NCI-H526 treated with DMSO at 0.1 percent for 48 hours (cell line): ENCODE data around the gene CYP2W1.
"Not testable (repeated sequence)": the region's sequence is repeated elsewhere in the genome, so short reads cannot be mapped to it uniquely, and the experiment has no call there.

Experiments
- DNase-seq: peaks from one replicate; lab custom pipeline; 2025; lab: John Stamatoyannopoulos, UW

The CYP2W1 gene

GRCh38 chr7:997404-998395 is 14.7 kb downstream of the CYP2W1 start:
- no peak for DNase-seq

DNA sequence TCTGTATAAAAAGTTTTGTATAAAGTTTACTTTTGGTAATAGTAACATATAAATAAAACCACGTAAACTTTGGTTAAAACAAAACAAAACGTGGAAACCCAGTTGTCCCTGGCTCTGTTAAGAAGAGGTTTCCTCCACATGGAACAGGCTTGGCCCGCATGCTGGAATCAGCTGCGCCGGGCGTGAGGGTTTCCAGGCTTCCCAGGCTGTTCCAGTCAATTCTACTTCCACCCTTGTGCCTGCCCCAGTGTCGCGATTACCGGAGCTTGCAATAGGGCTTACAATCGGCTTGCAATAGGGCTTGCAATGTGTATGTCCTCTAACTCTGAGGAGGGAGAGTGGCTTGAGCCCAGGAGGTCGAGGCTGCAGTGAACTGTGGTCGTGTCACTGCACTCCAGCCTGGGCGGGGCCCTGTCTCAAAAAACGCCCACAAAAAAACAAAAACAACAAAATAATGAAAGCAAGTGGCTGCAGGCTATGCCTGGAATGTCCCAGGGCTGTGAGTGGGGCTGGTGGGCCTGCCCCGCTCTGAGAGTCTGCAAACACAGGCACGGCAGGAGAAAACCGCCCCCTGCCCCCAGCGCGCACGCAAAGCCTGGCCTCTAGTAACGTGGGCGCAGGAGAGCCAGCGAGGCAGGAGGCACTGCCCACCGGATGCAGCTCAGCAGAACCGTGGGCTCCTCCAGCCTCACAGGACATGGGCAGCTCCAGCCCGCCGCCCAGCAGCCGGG is 16.3 kb downstream of the CYP2W1 start:
- DNase-seq, result no peak

GRCh38 chr7:999941-1000935 is 17.3 kb downstream of the CYP2W1 start:
- no peak for DNase-seq

DNA sequence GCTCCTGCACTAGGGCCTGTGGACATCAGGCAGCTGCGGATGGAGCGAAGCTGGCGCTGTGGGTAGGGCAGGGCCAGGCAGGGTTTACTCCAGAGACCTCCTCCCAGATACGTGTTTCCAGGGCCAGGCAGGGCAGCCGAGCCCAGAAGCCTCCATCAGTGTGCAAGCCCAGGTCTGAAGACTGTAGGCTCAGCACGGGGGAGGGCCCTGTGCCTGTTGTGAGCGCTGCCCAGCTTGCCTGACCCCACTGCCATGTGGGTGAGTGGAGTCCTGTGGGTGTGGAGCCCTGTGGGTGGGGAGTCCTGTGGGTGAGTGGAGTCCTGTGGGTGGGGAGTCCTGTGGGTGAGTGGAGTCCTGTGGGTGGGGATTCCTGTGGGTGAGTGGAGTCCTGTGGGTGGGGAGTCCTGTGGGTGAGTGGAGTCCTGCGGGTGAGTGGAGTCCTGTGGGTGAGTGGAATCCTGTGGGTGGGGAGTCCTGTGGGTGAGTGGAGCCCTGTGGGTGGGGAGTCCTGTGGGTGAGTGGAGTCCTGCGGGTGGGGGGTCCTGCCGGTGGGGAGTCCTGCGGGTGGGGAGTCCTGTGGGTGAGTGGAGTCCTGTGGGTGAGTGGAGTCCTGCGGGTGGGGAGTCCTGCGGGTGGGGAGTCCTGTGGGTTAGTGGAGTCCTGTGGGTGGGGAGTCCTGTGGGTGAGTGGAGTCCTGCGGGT is 18.2 kb downstream of the CYP2W1 start:
- DNase-seq, result not testable (repeated sequence)

GRCh38 chr7:1002026-1002425 is 19.0 kb downstream of the CYP2W1 start:
- not testable (repeated sequence) for DNase-seq

- not testable (repeated sequence) for DNase-seq
Observed at GRCh38 chr7:1002445-1002844, 19.5 kb downstream of the CYP2W1 start.

DNA sequence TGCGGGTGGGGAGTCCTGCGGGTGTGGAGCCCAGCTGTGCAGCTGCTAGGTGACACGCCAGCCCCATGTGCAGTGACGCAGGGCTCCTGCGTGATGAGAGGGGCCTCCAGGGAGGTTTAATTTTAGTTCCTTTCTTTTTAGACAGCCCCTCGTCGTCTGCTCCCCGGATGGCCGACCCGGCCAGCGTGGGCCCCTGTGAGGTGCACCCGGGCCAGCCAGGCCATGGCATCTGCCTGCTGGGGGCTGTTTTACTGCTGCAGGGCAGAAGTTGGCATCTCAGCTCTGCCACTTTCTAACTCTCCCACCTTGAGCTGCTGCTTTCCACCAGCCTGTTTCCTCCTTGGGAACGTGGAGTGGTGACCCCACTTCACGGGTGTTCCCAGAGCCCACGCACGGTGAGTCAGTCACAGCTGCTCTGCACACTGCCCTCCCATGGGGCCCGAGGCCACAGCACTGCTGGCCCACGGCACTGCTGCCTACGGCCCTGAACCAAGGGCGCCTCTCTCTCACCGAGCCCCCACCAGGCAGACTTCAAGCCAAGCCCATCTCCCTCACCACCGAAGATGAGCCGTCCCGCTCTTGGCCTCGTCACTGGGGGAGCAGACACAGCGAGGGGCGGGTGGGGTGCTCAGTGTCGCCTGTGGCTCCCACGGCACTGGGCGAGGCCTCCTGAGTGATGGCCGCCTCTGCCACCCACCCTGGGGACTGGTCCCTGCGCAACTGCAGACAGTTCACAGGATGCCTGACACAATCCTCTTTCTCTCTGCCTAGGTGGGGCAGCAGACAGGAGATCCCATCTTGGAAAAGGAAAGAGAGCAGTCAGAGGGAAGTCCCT is 21.3 kb downstream of the CYP2W1 start:
- DNase-seq, result no peak

- DNase-seq, result no peak
Observed at GRCh38 chr7:1005303-1005702, 22.3 kb downstream of the CYP2W1 start.

- no peak for DNase-seq
Observed at GRCh38 chr7:1007901-1008300, 24.9 kb downstream of the CYP2W1 start.

GRCh38 chr7:1008733-1009363 is 25.9 kb downstream of the CYP2W1 start:
- DNase-seq, result no peak

DNA sequence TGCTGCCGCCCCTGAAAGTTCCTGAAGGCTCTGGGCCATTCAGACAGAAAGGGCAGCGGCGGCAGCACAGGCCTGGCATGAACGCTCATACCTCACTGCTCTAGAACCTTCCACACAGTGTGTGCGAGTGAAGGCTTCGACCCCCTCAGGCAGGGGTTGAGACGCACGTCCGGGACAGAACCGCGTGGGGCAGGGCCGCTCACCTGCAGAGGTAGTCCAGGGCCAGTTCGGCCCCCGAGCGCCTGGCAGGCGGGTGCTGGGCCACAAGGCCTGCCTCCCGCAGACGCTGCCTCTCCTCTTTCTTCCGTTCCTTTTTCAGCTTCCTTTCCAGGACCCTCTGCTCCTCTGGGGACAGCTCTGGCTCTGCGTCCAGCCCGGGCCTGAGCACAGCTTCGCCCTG is 26.8 kb downstream of the CYP2W1 start:
- DNase-seq, result no peak

DNA sequence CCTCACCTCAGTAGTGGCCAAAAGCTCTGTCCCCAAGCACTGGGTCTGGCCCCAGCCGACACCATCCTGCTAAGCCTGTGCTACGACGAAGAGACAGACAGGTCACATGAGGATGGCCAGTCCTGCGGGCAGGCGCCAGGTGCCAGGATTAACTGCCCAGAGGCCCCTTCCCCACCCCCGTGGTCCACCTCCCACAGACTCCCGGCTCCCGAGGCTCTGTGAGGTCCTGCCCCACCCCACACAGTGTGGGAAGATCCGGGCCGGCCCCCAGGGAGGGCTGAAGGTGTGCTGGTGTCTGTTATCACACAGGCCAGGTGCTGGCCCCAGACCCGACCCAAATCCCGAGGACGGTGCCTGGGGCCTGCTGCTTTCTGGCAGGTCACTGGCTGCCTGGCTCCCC is 27.2 kb downstream of the CYP2W1 start:
- no peak for DNase-seq

- DNase-seq, result no peak
Observed at GRCh38 chr7:1011297-1012003, 28.5 kb downstream of the CYP2W1 start.

DNA sequence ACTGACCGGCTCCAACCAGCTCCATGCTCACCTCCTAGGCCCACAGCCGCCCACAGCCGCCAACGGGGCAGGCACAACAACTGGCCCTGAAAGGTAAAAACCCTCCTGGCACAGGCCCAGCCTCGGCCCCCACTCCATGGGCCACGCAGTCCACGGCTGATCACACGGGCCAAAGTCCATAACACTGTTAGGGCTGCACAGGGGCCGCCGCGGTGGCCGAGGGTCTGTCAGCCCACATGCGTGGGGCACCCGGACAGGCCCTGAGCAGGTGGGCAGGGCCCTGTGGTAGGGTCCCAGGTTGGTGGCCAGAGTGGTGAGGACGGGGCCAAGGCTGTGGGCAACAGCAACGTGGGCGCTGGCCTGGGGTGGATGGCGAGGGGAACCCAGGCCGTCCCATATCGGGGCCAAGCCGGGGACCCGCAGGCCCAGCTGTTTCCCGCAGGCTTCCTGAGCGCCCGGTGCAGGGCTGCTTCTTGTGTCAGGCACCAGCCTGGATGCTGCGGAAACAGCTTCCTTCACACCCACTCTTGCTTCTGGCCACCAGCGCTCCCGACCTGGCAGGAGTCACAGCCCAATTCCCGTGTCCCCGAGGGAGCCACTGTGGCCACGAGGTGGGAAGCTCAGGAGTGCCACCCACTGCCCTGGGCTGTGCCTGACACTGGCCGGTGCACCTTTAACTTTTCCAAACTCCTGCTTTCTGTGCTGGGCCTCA is 29.2 kb downstream of the CYP2W1 start:
- no peak for DNase-seq

GRCh38 chr7:1012716-1013095 is 29.7 kb downstream of the CYP2W1 start:
- DNase-seq, result no peak

DNA sequence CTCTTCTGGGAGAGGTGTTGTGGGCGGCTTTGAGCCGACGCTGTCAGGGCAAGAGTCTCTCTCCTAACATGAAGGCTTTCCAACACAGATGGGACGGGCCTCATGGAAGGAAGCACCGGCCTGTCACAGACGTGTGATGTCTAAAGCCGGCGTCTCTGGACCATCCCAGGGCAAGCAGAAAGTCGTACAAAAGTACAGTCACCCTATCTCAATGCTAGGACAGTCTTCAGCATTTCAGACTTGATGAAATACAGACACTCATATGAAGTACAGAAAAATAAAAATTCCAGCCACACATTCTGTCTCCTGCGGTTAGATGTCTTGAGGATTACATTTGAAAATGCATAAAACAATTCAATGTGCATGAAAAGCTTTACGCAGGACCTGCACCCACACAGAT is 30.6 kb downstream of the CYP2W1 start:
- DNase-seq, result no peak

DNA sequence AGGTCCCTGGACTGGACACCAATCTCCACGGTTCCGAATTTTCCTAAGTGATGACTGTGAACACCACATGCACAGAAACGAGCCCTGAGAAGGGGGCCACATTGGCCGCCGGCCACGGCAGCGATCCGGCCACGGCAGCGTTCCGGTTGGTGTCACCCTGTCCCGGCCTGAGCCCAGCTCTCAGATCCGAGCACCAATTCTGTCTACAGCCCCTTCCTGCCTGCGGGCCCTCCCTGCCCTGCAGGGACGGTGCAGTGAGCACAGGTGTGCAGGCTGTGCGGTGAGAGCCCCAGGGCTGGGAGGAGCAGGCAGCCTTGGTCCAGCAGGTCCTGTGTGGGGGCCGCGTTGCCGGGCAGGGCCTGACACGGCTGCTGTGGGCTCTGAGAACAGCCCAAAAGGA is 31.7 kb downstream of the CYP2W1 start:
- DNase-seq, result no peak
